Measurements from ENCODE around the gene BBS9.

The BBS9 gene

DNA sequence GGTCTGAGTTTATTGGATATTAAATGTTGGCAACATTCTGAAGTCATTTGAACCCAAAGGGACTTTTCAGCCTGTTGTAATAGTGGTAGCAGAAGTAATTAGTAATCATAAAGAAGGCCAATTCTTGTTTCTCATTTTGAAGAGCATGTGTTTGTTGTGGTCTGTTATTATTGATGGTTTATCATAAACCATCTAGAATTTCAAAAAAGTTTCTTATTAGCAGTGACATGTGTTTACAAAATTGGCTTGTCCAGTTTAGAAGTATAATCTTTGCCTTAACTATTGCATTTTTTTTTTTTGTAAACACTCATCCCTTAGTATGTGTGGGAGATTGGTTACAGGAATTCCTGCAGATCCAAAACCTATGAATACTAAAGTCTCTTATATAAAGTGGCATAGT lies 177.8 kb downstream of the BBS9 start:
- TF ChIP-seq REST (IDR thresholded peaks at IDR 0.05; ENCODE audit: insufficient read depth in 1 of 2, low read depth in 2 of 2, low read length in 2 of 2), result no peak
- no peak for TF ChIP-seq SIN3A (IDR thresholded peaks at IDR 0.05; ENCODE audit: borderline replicate concordance, insufficient read depth, low read length)
- TF ChIP-seq FOXP2 (optimal IDR thresholded peaks at IDR 0.05; ENCODE audit: borderline replicate concordance, extremely low read depth, extremely low read length, insufficient read depth), result no peak
- TF ChIP-seq TAF1 (IDR thresholded peaks at IDR 0.05; ENCODE audit: borderline replicate concordance, insufficient read depth, low read length), result no peak
- no peak for TF ChIP-seq POLR2AphosphoS5 (IDR thresholded peaks at IDR 0.05; ENCODE audit: low read depth, low read length)

GRCh38 chr7:33310546-33310945 lies 181.2 kb downstream of the BBS9 start:
- no peak for TF ChIP-seq POLR2AphosphoS5 (IDR thresholded peaks at IDR 0.05; ENCODE audit: low read depth, low read length)
- TF ChIP-seq TAF1 (IDR thresholded peaks at IDR 0.05; ENCODE audit: borderline replicate concordance, insufficient read depth, low read length), result no peak
- no peak for TF ChIP-seq REST (IDR thresholded peaks at IDR 0.05; ENCODE audit: insufficient read depth in 1 of 2, low read depth in 2 of 2, low read length in 2 of 2)
- TF ChIP-seq SIN3A (IDR thresholded peaks at IDR 0.05; ENCODE audit: borderline replicate concordance, insufficient read depth, low read length), result no peak
- no peak for TF ChIP-seq FOXP2 (optimal IDR thresholded peaks at IDR 0.05; ENCODE audit: borderline replicate concordance, extremely low read depth, extremely low read length, insufficient read depth)

DNA sequence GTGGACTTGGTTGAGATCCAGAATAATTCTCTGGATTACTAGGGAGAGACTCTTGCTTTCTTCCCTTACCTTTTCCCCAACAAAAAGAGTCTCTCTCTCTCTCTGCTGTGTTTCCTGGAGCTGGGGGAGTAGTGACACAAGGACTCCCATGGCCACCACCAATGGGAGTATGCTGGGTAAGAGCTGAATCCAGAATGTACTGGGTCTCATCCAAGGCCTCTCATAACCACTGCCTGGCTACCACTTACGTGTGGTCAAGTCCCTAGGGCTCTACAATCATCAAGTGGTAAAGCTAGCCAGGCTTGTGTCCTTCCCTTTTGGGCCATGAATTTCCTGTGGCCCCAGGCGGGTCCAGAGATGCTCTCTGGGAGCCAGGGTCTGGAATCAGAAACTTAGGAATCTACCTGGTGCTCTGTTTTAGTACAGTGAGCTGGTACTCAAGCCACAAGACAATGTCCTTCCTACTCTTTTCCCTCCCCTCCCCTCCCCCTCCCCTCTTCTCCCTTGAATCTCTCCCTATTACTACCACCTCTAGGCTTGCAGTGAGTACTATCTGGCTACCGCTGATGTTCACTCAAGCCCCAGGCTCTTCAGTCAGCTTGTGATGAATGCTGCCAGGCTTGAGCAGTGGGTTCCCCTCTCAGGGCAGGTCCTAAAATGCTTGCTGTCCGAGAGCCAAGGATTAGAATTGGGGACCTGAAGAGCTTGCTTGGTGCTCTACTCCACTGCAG lies 196.6 kb downstream of the BBS9 start:
- TF ChIP-seq REST (IDR thresholded peaks at IDR 0.05; ENCODE audit: insufficient read depth in 1 of 2, low read depth in 2 of 2, low read length in 2 of 2), result no peak
- TF ChIP-seq FOXP2 (optimal IDR thresholded peaks at IDR 0.05; ENCODE audit: borderline replicate concordance, extremely low read depth, extremely low read length, insufficient read depth), result no peak
- no peak for TF ChIP-seq SIN3A (IDR thresholded peaks at IDR 0.05; ENCODE audit: borderline replicate concordance, insufficient read depth, low read length)
- TF ChIP-seq TAF1 (IDR thresholded peaks at IDR 0.05; ENCODE audit: borderline replicate concordance, insufficient read depth, low read length), result no peak
- TF ChIP-seq POLR2AphosphoS5 (IDR thresholded peaks at IDR 0.05; ENCODE audit: low read depth, low read length), result no peak

DNA sequence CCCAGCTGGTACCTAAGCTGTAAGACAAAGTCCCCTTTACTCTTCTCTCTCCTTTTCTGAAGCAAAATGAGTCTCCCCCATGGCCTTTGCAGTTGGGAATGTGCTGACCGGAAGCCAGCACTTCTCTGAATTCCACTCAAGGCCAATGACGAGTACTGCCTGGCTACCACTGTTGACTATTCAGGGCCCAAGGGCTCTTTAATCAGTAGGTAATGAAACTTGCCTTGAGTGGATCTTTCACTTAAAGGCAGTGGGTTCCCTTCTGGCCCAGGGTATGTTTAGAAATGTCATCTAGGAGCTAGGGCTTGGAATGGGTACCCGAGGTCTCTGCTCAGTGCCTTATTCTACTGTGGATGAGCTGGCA lies 197.1 kb downstream of the BBS9 start:
- TF ChIP-seq REST (IDR thresholded peaks at IDR 0.05; ENCODE audit: insufficient read depth in 1 of 2, low read depth in 2 of 2, low read length in 2 of 2) (no peak), POLR2AphosphoS5 (IDR thresholded peaks at IDR 0.05; ENCODE audit: low read depth, low read length) (no peak), TAF1 (IDR thresholded peaks at IDR 0.05; ENCODE audit: borderline replicate concordance, insufficient read depth, low read length) (no peak), SIN3A (IDR thresholded peaks at IDR 0.05; ENCODE audit: borderline replicate concordance, insufficient read depth, low read length) (no peak), FOXP2 (optimal IDR thresholded peaks at IDR 0.05; ENCODE audit: borderline replicate concordance, extremely low read depth, extremely low read length, insufficient read depth) (no peak)
